Type B pancreatic cell (in vitro differentiated cells): ENCODE results near the gene ANKLE1. TPM values are rescaled to one million over a fixed set of nuclear protein-coding genes. Genes with fewer than 3 reads are reported as not detected.

ENCODE experiments used
- DNase-seq: peaks from one replicate; pipeline ENCODE4 v3.0.0; 2021; ENCODE audit warnings: mixed read lengths; ENCODE audit not compliant: unreplicated experiment; ENCODE audit errors: extremely low spot score
- H3K27ac Mint-ChIP-seq: 2 replicates; pipeline ENCODE4 v1.8.0; 2021; ENCODE audit warnings: mild to moderate bottlenecking, mixed read lengths
- H3K27me3 Mint-ChIP-seq: 2 replicates; pipeline ENCODE4 v1.8.0; 2021; ENCODE audit warnings: mixed read lengths
- H3K36me3 Mint-ChIP-seq: 2 replicates; pipeline ENCODE4 v1.8.0; 2021; ENCODE audit warnings: mixed read lengths
- H3K4me1 Mint-ChIP-seq: one replicate; pipeline ENCODE4 v1.8.0; 2021; ENCODE audit warnings: mixed read lengths; ENCODE audit not compliant: unreplicated experiment
- H3K4me3 Mint-ChIP-seq: 2 replicates; pipeline ENCODE4 v1.8.0; 2021; ENCODE audit warnings: mild to moderate bottlenecking, mixed read lengths
- H3K9me3 Mint-ChIP-seq: 2 replicates; pipeline ENCODE4 v1.8.0; 2021; ENCODE audit warnings: mixed read lengths
- CTCF ChIP-seq: fragments of 200-600 bp; sonication (generic); conservative IDR thresholded peaks from 2 replicates; pipeline ENCODE4 v1.5.0; 2021; ENCODE audit warnings: antibody characterized with exemption, mild to moderate bottlenecking
- total RNA-seq: library from RNA; stranded (reverse); gene quantifications from 2 replicates; pipeline ENCODE4 v1.2.1, GENCODE V29; 2021; ENCODE audit warnings: low replicate concordance

Gene ANKLE1
- total RNA-seq, 1 donor from 2014 or later, result 5.9 TPM

GRCh38 chr19:17330262-17331044, 48.8 kb downstream of the ANKLE1 start:
- Mint-ChIP-seq H3K9me3 (no peaks in the 10 kb centered on the region), H3K4me3 (peak overlapping the region; percentile 43), H3K4me1 (peaks cover 16% of the 10 kb centered on the region), H3K27me3 (peaks cover 13% of the 10 kb centered on the region), H3K27ac (peak overlapping the region; percentile 11), H3K36me3 (peaks cover 9% of the 10 kb centered on the region)
- TF ChIP-seq CTCF, result no peak
- DNase-seq, result no peak

GRCh38 chr19:17331045-17331558, 49.4 kb downstream of the ANKLE1 start:
- no peak for DNase-seq
- peaks cover 13% of the 10 kb centered on the region for H3K27me3 Mint-ChIP-seq
- peaks cover 16% of the 10 kb centered on the region for H3K4me1 Mint-ChIP-seq
- no peaks in the 10 kb centered on the region for H3K9me3 Mint-ChIP-seq
- peak overlapping the region; percentile 21 for H3K27ac Mint-ChIP-seq
- H3K4me3 Mint-ChIP-seq, result peak overlapping the region; percentile 43
- H3K36me3 Mint-ChIP-seq, result peaks cover 9% of the 10 kb centered on the region
- no peak for TF ChIP-seq CTCF

GRCh38 chr19:17332360-17332676, 50.6 kb downstream of the ANKLE1 start:
- DNase-seq, result no peak
- TF ChIP-seq CTCF, result no peak
- Mint-ChIP-seq H3K4me1 (peaks cover 19% of the 10 kb centered on the region), H3K4me3 (peak overlapping the region; percentile 67), H3K9me3 (no peaks in the 10 kb centered on the region), H3K27me3 (peaks cover 13% of the 10 kb centered on the region), H3K27ac (peak overlapping the region; percentile 53), H3K36me3 (peaks cover 9% of the 10 kb centered on the region)

GRCh38 chr19:17332677-17333581, 51.2 kb downstream of the ANKLE1 start:
- Mint-ChIP-seq H3K4me3 (peak overlapping the region; percentile 67), H3K27ac (peak overlapping the region; percentile 53), H3K9me3 (no peaks in the 10 kb centered on the region), H3K27me3 (peaks cover 10% of the 10 kb centered on the region), H3K36me3 (peaks cover 9% of the 10 kb centered on the region), H3K4me1 (peaks cover 16% of the 10 kb centered on the region)
- no peak for TF ChIP-seq CTCF
- no peak for DNase-seq

GRCh38 chr19:17333611-17334413, 52.1 kb downstream of the ANKLE1 start:
- peak overlapping the region; percentile 98 for H3K4me3 Mint-ChIP-seq
- no peaks in the 10 kb centered on the region for H3K9me3 Mint-ChIP-seq
- peak overlapping the region; percentile 85 for H3K27ac Mint-ChIP-seq
- DNase-seq, result no peak
- peaks cover 15% of the 10 kb centered on the region for H3K4me1 Mint-ChIP-seq
- peaks cover 9% of the 10 kb centered on the region for H3K36me3 Mint-ChIP-seq
- peaks cover 10% of the 10 kb centered on the region for H3K27me3 Mint-ChIP-seq
- no peak for TF ChIP-seq CTCF
